ENCODE measurements around the gene SNX24. TPM values are rescaled to one million over a fixed set of nuclear protein-coding genes. Genes with fewer than 3 reads are reported as not detected.
"Not testable (repeated sequence)": the region's sequence is repeated elsewhere in the genome, so short reads cannot be mapped to it uniquely, and the experiment has no call there.

The SNX24 gene
- polyA plus RNA-seq, 12 donors: 10.5 to 26.1 (median 15.5) TPM; not detected in 1

- no peak for DNase-seq
Observed at GRCh38 chr5:122864842-122865241, 19.4 kb downstream of the SNX24 start.

- DNase-seq: no peak
Observed at GRCh38 chr5:122870219-122870856, 24.9 kb downstream of the SNX24 start.

- DNase-seq: no peak
Observed at GRCh38 chr5:122871661-122872060, 26.2 kb downstream of the SNX24 start.

- no peak for DNase-seq
Observed at GRCh38 chr5:122874179-122874875, 28.9 kb downstream of the SNX24 start.

- DNase-seq: no peak
Observed at GRCh38 chr5:122877518-122877917, 32.1 kb downstream of the SNX24 start.

GRCh38 chr5:122879076-122879475, 33.7 kb downstream of the SNX24 start:
- DNase-seq: no peak

- no peak for DNase-seq
Observed at GRCh38 chr5:122880170-122880689, 34.8 kb downstream of the SNX24 start.

GRCh38 chr5:122880749-122881148, 35.3 kb downstream of the SNX24 start:
- no peak for DNase-seq

GRCh38 chr5:122882831-122883230, 37.4 kb downstream of the SNX24 start:
- DNase-seq: no peak

- DNase-seq: no peak
Observed at GRCh38 chr5:122885045-122885517, 39.7 kb downstream of the SNX24 start.

- DNase-seq: no peak
Observed at GRCh38 chr5:122885891-122886290, 40.5 kb downstream of the SNX24 start.

- no peak for DNase-seq
Observed at GRCh38 chr5:122895141-122895540, 49.7 kb downstream of the SNX24 start.

GRCh38 chr5:122896598-122897282, 51.3 kb downstream of the SNX24 start:
- DNase-seq: peak; percentile 28

GRCh38 chr5:122897283-122897602, 51.8 kb downstream of the SNX24 start:
- DNase-seq: no peak

- DNase-seq: no peak
Observed at GRCh38 chr5:122901346-122901745, 55.9 kb downstream of the SNX24 start.

GRCh38 chr5:122902263-122902662, 56.9 kb downstream of the SNX24 start:
- DNase-seq: no peak

- DNase-seq: no peak
Observed at GRCh38 chr5:122906768-122907167, 61.4 kb downstream of the SNX24 start.

GRCh38 chr5:122907276-122907675, 61.9 kb downstream of the SNX24 start:
- DNase-seq: no peak

- DNase-seq: no peak
Observed at GRCh38 chr5:122908108-122908507, 62.7 kb downstream of the SNX24 start.

GRCh38 chr5:122908662-122909061, 63.2 kb downstream of the SNX24 start:
- no peak for DNase-seq

GRCh38 chr5:122909470-122910100, 64.2 kb downstream of the SNX24 start:
- DNase-seq: no peak

GRCh38 chr5:122913436-122913835, 68.0 kb downstream of the SNX24 start:
- not testable (repeated sequence) for DNase-seq
